HS-5 (cell line): ENCODE results near the gene MCTP1.

Experiments
- DNase-seq: peaks from one replicate; pipeline ENCODE4 v3.0.0-alpha.2; 2012; ENCODE audit warnings: low read depth

Gene MCTP1

GRCh38 chr5:94761055-94761454, 523.8 kb downstream of the MCTP1 start:
- no peak for DNase-seq

- no peak for DNase-seq
Observed at GRCh38 chr5:94759961-94760360, 524.9 kb downstream of the MCTP1 start.

- DNase-seq: no peak
Observed at GRCh38 chr5:94759022-94759421, 525.9 kb downstream of the MCTP1 start.

GRCh38 chr5:94754824-94755223, 530.1 kb downstream of the MCTP1 start:
- DNase-seq: no peak

GRCh38 chr5:94751460-94751859, 533.4 kb downstream of the MCTP1 start:
- no peak for DNase-seq

GRCh38 chr5:94750681-94751080, 534.2 kb downstream of the MCTP1 start:
- DNase-seq: no peak

- no peak for DNase-seq
Observed at GRCh38 chr5:94749042-94749441, 535.9 kb downstream of the MCTP1 start.

- DNase-seq: no peak
Observed at GRCh38 chr5:94748212-94748611, 536.7 kb downstream of the MCTP1 start.

- DNase-seq: no peak
Observed at GRCh38 chr5:94747371-94747770, 537.5 kb downstream of the MCTP1 start.

GRCh38 chr5:94746731-94747124, 538.2 kb downstream of the MCTP1 start:
- DNase-seq: no peak

GRCh38 chr5:94745786-94746730, 538.8 kb downstream of the MCTP1 start:
- no peak for DNase-seq

- DNase-seq: no peak
Observed at GRCh38 chr5:94744906-94745305, 540.0 kb downstream of the MCTP1 start.

GRCh38 chr5:94742852-94743251, 542.0 kb downstream of the MCTP1 start:
- no peak for DNase-seq

- DNase-seq: no peak
Observed at GRCh38 chr5:94740286-94740685, 544.6 kb downstream of the MCTP1 start.

- no peak for DNase-seq
Observed at GRCh38 chr5:94736498-94736897, 548.4 kb downstream of the MCTP1 start.

GRCh38 chr5:94731471-94731870, 553.4 kb downstream of the MCTP1 start:
- no peak for DNase-seq

- no peak for DNase-seq
Observed at GRCh38 chr5:94725142-94725541, 559.8 kb downstream of the MCTP1 start.

GRCh38 chr5:94715768-94716167, 569.1 kb downstream of the MCTP1 start:
- no peak for DNase-seq

- DNase-seq: no peak
Observed at GRCh38 chr5:94711785-94712184, 573.1 kb downstream of the MCTP1 start.

- DNase-seq: no peak
Observed at GRCh38 chr5:94709277-94709676, 575.6 kb downstream of the MCTP1 start.

- DNase-seq: no peak
Observed at GRCh38 chr5:94707359-94707758, 577.5 kb downstream of the MCTP1 start.

- no peak for DNase-seq
Observed at GRCh38 chr5:94705427-94705826, 579.5 kb downstream of the MCTP1 start.

GRCh38 chr5:94702729-94703128, 582.2 kb downstream of the MCTP1 start:
- no peak for DNase-seq

- no peak for DNase-seq
Observed at GRCh38 chr5:94700592-94700991, 584.3 kb downstream of the MCTP1 start.
